ENCODE measurements around the gene CEACAM16.

DNA sequence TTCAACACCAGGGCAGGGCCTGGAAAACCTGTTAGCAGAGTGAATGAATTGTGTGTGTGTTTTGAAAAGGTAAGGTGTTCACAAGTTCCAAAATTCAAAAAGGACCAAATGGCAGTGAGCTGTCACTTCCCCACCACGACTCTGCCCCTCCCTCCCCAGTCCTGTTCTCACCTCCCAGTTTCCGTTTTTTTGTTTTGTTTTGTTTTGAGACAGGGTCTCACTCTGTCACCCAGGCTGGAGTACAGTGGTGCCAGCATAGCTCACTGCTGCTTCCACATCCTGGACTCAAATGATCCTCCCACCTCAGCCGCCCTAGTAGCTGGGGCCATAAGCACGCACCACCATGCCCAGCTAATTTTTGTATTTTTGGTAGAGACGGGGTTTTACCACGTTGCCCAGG, 29.2 kb downstream of the CEACAM16 start:
- TF ChIP-seq, protein P1, sequence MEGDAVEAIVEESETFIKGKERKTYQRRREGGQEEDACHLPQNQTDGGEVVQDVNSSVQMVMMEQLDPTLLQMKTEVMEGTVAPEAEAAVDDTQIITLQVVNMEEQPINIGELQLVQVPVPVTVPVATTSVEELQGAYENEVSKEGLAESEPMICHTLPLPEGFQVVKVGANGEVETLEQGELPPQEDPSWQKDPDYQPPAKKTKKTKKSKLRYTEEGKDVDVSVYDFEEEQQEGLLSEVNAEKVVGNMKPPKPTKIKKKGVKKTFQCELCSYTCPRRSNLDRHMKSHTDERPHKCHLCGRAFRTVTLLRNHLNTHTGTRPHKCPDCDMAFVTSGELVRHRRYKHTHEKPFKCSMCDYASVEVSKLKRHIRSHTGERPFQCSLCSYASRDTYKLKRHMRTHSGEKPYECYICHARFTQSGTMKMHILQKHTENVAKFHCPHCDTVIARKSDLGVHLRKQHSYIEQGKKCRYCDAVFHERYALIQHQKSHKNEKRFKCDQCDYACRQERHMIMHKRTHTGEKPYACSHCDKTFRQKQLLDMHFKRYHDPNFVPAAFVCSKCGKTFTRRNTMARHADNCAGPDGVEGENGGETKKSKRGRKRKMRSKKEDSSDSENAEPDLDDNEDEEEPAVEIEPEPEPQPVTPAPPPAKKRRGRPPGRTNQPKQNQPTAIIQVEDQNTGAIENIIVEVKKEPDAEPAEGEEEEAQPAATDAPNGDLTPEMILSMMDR (IDR thresholded peaks at IDR 0.05; ENCODE audit: low read depth, low read length), result no peak
- no peak for TF ChIP-seq EZH2phosphoT487 (IDR thresholded peaks at IDR 0.05; ENCODE audit: low read depth)
